Loucy (cell line): ENCODE data around the gene DPYSL4.

ENCODE experiments used
- EZH2phosphoT487 ChIP-seq: fragments of 200-600 bp; IDR thresholded peaks from 2 replicates; pipeline ENCODE4 v1.6.1; 2018; ENCODE audit warnings: antibody characterized with exemption, mild to moderate bottlenecking, moderate library complexity, borderline replicate concordance
- TF ChIP-seq, protein P1 (sequence below): fragments of 200-600 bp; sonication (generic); conservative IDR thresholded peaks from 2 replicates; pipeline ENCODE4 v1.5.1; 2014; ENCODE audit warnings: mild to moderate bottlenecking, antibody characterized with exemption, low read length

GRCh38 chr10:132155723-132156381 lies 30.9 kb upstream of the DPYSL4 start:
- TF ChIP-seq, protein P1, sequence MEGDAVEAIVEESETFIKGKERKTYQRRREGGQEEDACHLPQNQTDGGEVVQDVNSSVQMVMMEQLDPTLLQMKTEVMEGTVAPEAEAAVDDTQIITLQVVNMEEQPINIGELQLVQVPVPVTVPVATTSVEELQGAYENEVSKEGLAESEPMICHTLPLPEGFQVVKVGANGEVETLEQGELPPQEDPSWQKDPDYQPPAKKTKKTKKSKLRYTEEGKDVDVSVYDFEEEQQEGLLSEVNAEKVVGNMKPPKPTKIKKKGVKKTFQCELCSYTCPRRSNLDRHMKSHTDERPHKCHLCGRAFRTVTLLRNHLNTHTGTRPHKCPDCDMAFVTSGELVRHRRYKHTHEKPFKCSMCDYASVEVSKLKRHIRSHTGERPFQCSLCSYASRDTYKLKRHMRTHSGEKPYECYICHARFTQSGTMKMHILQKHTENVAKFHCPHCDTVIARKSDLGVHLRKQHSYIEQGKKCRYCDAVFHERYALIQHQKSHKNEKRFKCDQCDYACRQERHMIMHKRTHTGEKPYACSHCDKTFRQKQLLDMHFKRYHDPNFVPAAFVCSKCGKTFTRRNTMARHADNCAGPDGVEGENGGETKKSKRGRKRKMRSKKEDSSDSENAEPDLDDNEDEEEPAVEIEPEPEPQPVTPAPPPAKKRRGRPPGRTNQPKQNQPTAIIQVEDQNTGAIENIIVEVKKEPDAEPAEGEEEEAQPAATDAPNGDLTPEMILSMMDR: no peak
- TF ChIP-seq EZH2phosphoT487: no peak
